NCI-H82 (cell line): ENCODE measurements around the gene SMC1A.
"Not testable (repeated sequence)": the region's sequence is repeated elsewhere in the genome, so short reads cannot be mapped to it uniquely, and the experiment has no call there.

ENCODE experiments used
- DNase-seq: peaks from one replicate; lab custom pipeline; 2025; lab: John Stamatoyannopoulos, UW

Gene SMC1A

DNA sequence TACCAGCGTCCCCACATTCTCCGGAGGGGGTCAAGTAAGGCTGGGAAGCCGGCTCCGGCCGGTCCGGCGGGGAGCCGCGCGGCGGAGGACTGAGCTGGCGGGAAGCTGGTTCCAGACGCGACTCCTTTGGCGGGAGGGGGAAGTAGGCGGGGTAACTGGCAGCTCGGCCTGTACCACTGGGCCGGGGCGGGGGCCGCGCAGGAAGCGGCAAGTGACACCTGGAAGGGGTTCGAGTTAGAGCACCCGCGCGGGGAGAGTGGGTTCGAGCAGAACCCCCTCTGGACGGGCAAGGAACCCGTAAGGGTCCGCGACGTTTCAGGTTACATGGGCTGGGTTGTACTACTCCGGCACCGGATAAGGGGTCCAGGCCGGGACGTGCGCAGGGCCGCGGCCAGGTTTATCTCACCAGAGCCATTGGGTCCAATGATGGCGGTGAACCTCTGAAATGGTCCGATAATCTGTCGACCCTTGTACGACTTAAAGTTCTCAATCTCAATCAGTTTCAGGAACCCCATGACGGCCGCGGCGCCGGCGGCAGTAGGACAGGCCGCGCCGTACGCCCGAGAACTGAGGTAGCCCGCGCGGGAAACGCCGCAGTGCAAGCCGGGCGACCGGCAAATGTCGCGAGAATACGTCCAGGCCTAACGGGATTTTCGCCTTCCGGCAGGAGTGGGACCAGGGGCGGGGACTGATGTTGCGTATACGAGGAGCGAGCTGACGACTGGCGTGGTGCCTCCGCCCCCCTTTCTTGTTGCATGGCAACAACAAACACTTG is at the start of gene SMC1A:
Gene SMC1A (minus strand): TSS at position 569 of the 775 bp plus-strand sequence. CDS start 54 bp downstream, at position 515.
- peak; percentile 99 for DNase-seq

DNA sequence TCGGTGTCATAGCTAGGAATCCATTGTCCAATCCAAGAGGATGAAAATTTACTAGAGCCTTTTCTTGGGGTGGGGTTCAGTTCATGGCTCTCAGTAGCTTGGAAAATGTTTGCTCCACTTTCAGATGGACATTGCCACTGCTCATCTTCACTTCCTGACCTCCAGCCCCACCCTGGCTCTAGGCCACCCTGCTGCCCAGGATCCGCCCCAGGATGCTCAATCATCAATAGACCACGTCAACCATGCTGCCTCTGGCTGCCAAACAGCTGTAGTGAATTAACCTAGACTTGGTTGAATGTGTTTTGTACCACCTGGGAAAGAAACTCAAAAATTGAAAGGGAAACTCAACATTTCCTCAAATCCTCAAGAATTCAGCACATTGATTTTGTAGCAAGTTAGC is 48.9 kb upstream of the SMC1A start:
- DNase-seq = no peak

DNA sequence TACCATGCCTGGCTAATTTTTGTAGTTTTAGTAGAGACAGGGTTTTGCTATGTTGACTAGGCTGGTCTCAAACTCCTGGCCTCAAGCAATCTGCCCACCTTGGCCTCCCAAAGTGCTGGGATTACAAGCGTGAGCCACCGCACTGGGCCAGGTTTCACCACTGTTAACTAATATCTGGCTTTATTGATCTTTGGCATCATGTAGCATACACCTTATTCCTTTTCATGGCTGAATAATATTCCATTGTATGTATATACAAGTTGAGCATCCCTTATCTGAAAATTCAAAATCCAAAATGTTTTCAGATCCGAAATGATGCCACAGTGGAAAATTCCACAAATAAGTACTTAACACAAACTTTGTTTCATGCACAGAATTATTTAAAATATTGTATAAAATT is 46.2 kb upstream of the SMC1A start:
- DNase-seq = not testable (repeated sequence)

DNA sequence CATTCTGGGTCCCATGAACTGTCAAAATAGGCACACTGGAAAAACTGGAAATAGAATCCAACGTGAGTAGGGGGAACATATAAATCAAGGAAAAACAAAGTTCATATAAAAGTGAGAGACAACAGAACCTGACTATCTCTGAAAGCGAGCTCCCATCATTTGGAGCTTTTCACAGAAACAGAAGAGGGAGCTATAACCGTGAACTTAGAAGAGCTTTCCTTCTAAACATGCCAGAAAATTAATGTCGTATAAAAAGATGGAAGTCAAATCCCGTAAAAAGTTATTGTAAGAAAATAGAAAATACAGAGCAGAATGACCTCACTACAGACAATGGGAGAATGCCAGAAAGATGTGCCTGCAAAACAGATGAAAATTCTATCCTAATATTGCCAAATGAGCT is 35.6 kb upstream of the SMC1A start:
- no peak for DNase-seq

DNA sequence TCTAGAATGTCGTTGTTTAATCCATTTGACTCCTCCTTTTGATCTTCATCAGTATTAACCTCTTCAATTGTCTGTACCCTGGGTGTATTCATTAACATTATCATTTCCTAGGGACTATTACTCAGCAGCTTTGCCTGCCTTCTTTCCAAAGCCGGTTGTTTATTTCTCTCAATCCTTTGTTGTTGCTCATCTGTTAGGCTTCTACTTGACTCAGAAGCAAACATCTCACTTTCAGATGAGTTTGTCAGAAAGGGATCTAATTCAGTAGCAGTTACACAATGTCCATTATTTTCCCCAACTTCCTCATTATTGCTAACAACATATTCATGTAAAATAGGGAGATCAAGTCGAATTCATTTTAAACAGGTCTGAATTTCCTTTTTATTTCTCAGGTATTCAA is 33.8 kb upstream of the SMC1A start:
- DNase-seq = no peak

GRCh38 chrX:53452812-53453211 is 30.4 kb upstream of the SMC1A start:
- no peak for DNase-seq

DNA sequence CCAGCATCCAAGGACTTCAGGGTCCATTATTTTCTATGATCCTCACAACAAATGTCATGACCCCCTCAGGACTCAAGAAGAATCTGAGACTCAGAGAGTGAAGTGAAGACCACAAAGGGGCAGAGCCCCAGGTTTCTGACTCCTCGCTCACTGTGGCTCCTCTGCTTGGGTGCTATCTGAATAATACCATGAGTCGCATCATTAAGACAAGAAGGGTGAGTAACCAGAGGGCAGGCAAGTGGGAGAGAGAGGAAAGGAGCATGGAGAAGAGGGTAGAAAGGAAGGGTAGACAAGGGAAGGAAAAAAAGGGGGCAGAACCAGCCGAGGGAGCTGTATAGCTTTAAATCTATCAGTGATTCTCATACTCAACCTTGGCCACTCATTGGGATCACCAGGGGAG is 27.2 kb upstream of the SMC1A start:
- no peak for DNase-seq

DNA sequence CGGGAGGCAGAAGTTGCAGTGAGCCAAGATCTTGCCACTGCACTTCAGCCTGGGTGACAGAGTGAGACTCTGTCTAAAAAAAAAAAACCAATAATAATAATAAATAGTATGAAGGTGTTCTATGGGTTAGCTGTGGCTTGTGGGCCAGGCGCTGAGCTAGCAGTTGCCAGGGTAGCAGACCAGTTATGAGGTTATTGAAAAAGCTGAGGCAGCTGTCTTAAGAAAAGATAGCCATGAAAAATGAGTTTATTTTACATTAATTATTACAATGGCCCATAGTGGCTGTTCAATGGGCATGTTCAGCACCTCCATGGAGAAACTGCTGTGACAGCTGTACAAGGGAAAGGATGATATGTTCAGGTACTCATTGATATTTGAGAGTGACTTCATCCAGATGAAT is 25.0 kb upstream of the SMC1A start:
- no peak for DNase-seq

- peak; percentile 67 for DNase-seq
Measured at GRCh38 chrX:53445977-53446376, 23.5 kb upstream of the SMC1A start.

DNA sequence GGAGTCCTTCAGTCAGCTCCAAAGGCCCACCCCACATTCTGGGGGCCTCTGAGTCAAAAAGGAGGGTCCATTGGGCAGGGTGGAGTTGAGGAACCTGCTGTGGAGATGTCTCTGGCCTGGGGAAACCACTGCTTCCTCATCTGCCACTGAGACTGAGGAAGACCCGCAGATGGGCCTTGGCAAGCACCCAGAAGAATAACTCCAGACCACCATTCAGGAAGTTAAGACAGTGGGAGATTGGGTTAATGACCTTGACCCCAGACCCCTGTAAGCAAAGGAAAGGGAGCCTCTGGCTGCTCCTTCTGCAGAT is 19.8 kb upstream of the SMC1A start:
- DNase-seq = no peak

- peak; percentile 91 for DNase-seq
Measured at GRCh38 chrX:53441531-53442321, 19.3 kb upstream of the SMC1A start.

DNA sequence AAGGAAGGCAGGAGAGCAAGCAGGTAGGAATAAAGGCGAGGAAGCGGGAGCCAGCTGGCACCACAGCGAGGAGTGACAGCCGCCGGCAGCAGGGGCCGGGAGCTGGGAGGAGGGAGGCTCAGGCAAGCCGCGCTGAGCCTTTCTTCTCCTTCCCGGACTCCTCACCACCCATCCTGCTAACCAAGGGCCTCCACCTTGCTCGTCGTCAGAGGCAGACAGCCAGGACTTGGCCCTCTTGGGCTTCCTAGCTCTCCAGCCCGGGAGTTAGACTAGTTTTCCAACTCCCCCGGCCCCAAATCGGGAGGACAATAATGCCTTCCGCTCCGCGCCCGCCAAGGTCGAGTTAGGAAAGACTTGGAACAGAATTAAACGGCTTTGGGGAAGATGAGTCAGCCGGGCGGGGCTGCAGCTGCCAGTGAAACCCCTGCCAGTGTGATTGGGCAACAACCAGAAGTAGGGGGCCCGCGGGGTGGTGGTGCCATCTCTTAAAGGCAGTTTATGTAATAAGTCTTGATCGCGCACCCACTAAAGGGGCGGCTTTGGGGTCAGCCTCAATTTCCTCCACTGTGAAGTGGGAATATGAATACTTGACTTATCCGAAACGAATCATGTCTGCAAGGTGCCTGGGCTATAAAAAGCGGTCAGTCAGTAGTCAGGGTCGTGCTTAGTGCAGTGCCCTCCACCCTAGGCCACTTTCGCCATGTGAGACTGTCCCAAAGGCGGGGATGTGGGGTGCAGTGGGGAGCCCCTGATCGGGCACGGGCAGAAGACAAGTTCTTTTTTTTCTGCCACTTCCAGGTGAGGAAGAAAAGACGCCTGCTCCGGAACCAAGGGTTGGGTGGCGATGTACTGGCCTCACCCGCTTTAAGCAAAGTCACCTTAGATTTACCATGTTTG is 18.4 kb upstream of the SMC1A start:
- DNase-seq = peak; percentile 77

GRCh38 chrX:53440101-53440500 is 17.6 kb upstream of the SMC1A start:
- peak; percentile 39 for DNase-seq

DNA sequence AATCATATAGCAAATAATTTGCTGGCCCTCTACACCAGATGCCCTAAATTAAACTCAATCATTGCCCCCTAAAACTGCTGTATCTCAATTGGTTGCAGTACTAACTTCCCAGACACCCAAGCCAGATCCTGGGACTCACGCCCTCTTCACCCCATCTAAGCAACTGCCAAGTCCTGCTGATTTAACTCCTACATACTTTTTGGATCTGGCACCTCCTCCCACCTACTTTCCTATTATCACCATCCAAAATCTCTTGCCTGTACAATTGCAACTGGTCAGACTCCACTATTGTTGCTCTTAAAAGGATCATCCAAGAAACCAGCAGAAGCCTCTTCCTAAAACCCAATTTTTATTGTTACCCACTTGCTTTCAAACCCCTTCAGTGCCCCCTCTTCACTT is 16.4 kb upstream of the SMC1A start:
- no peak for DNase-seq

DNA sequence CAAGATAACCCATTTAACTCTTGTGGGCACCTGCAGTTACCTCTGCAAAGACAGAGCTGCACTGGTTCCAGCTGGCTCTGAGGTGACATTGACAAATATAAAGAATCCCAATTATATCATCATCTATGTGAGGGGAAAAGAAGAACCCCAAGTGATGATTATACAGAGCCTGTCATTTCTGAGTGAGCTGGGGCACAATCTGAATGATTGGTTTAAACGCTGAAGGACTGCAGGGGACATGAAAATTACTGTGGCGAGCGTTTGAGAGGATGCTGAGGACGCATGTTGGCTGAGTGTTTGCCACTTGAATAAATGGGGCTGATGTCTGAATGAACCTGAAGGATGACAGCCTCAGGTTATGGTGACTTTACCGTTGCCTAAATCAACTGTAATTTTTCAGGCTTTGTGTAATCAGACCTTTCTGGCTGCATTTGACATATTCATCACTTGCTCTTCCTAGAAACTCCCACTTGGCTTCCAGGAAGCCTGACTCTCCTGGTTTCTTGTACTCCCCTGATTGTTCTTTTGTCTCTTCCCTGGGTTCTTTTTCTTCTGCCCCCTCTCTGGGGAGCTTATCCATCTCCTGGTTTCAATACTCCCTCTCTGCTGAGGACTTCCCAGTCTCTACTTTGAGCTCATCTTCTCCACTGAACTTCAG is 15.8 kb upstream of the SMC1A start:
- DNase-seq = no peak

DNA sequence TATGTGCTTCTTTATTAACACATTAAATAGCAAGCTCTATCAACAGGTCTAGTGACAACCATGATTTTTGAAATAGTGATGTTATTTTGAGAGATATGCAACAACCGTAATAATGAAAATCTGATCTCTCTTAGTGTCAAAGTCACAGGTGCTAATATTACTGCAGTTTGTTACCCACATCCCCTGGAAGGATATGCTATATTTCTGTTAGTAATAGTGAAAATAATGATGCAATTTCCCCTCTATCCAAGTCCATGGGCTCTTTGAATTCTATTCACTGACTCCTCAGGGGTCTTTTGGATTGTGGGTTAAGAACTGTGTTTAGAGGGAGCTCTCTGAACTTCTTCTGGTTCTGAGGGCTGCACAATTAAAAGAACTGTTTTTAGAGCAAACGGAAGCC is 14.8 kb upstream of the SMC1A start:
- DNase-seq = no peak

GRCh38 chrX:53435997-53436396 is 13.5 kb upstream of the SMC1A start:
- peak; percentile 84 for DNase-seq

- DNase-seq = peak; percentile 96
Measured at GRCh38 chrX:53433651-53434639, 11.5 kb upstream of the SMC1A start, which contains the start of gene HSD17B10. HSD17B10 (minus strand) TSS chrX:53434370; CDS start chrX:53434345, 25 bp downstream.

DNA sequence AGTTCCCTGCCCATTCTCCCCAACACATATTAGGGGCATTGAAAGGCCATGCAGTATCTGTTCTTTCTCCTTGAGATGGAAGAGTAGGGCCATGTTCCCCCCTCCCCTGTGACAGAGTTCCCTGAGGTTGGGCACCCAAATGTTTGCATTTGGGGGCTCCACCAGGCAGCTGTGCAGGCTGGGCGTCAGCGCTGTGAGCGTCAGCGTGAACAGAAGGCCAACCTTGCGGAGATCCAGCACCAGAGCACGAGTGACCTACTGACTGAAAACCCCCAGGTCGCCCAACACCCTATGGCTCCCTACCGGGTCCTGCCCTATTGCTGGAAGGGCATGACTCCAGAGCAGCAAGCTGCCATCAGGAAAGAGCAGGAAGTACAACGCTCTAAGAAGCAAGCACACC is 7.8 kb upstream of the SMC1A start:
- DNase-seq = no peak

DNA sequence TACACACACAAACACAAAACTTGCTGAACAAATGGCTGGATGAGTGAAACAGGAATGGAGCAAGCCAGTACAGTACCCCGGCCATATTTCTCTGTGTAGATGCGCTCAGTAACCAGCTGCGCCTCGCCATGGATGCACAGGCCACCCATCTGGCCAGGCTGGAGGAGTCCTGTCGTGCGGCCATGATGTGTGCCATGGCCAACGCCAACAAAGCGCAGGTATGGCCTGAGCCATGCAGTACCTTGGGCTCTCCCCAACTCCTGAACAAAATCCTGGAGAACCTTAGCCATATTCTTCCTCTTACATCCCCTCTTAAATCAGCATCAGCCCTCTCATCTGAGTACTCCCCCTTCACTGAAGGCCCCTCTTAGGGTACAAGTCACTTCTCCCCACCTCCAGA is 7.3 kb upstream of the SMC1A start:
- no peak for DNase-seq

GRCh38 chrX:53422861-53423306 is 430 bp upstream of the SMC1A start, which contains the start of gene RIBC1:
RIBC1 (plus strand) TSS chrX:53422873; CDS start chrX:53426277, 3,404 bp downstream.
- no peak for DNase-seq
